PFSK-1 (cell line): ENCODE data around the gene HACD2.

Source experiments
- FOXP2 ChIP-seq: optimal IDR thresholded peaks from 2 replicates; pipeline ENCODE3; 2011; ENCODE audit warnings: borderline replicate concordance, control low read depth, inconsistent platforms; ENCODE audit not compliant: insufficient read depth; ENCODE audit errors: extremely low read length, extremely low read depth
- POLR2AphosphoS5 ChIP-seq: IDR thresholded peaks from 2 replicates; pipeline ENCODE4 v1.6.1; 2012; ENCODE audit warnings: low read depth, mild to moderate bottlenecking, control low read depth, low read length, moderate library complexity
- SIN3A ChIP-seq: IDR thresholded peaks from 2 replicates; pipeline ENCODE4 v1.6.1; 2012; ENCODE audit warnings: mild to moderate bottlenecking, low read length, moderate library complexity, borderline replicate concordance; ENCODE audit not compliant: insufficient read depth
- TAF1 ChIP-seq: IDR thresholded peaks from 2 replicates; pipeline ENCODE4 v1.6.1; 2012; ENCODE audit warnings: low read length, control low read depth, borderline replicate concordance; ENCODE audit not compliant: insufficient read depth
- TF ChIP-seq, protein P1 (sequence below), 2 experiments: IDR thresholded peaks; 2 replicates each; pipeline versions ENCODE4 v1.6.1 to v1.8.0; 2011 to 2012; ENCODE audit warnings: low read depth in 2 of 2, low read length in 2 of 2, control low read depth in 1 of 2, inconsistent platforms in 1 of 2, mild to moderate bottlenecking in 1 of 2, moderate library complexity in 1 of 2; ENCODE audit not compliant: insufficient read depth in 1 of 2

Gene HACD2

DNA sequence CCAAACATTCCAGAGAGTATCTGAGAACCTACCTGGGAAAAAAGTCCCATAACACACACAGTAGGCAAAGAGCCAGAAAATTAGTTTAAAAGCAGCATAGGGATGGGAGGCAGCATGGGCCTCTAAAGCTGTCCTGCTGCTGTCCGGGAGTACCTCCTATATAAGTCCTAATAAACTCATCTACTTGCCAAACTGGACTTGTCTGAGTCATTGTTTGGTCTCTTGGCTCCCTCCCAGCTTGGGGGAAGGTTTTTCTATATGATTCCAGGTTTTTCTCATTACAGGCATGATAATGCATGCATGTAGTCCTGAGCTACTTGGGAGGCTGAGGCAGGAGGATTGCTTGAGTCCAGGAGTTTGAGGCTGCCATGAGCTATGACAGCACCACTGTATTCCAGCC is 17.5 kb upstream of the HACD2 start:
- no peak for TF ChIP-seq TAF1

DNA sequence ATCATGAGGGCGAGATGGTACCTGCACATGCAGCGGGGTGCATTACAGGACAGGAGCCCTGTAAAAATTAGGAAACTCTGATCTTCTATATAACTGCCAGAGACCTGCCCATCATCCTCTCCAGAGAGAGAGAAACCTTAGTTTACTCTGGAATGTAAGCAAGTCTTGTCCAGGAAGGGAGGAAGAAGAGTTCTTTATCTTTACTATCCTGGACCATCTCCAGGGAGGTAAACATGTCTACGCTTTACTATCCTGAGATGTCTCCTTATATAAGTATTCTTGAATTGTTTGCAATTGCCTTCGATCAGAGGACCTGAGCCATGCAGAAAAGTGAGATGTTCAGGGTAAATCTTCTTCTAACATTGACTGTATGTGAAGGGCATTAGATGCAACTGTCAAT is 12.7 kb upstream of the HACD2 start:
- no peak for TF ChIP-seq SIN3A
- TF ChIP-seq POLR2AphosphoS5: no peak
- TF ChIP-seq FOXP2: no peak
- TF ChIP-seq TAF1: no peak
- TF ChIP-seq, protein P1, sequence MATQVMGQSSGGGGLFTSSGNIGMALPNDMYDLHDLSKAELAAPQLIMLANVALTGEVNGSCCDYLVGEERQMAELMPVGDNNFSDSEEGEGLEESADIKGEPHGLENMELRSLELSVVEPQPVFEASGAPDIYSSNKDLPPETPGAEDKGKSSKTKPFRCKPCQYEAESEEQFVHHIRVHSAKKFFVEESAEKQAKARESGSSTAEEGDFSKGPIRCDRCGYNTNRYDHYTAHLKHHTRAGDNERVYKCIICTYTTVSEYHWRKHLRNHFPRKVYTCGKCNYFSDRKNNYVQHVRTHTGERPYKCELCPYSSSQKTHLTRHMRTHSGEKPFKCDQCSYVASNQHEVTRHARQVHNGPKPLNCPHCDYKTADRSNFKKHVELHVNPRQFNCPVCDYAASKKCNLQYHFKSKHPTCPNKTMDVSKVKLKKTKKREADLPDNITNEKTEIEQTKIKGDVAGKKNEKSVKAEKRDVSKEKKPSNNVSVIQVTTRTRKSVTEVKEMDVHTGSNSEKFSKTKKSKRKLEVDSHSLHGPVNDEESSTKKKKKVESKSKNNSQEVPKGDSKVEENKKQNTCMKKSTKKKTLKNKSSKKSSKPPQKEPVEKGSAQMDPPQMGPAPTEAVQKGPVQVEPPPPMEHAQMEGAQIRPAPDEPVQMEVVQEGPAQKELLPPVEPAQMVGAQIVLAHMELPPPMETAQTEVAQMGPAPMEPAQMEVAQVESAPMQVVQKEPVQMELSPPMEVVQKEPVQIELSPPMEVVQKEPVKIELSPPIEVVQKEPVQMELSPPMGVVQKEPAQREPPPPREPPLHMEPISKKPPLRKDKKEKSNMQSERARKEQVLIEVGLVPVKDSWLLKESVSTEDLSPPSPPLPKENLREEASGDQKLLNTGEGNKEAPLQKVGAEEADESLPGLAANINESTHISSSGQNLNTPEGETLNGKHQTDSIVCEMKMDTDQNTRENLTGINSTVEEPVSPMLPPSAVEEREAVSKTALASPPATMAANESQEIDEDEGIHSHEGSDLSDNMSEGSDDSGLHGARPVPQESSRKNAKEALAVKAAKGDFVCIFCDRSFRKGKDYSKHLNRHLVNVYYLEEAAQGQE (IDR thresholded peaks at IDR 0.05; ENCODE audit: insufficient read depth in 1 of 2, low read depth in 2 of 2, low read length in 2 of 2): no peak

DNA sequence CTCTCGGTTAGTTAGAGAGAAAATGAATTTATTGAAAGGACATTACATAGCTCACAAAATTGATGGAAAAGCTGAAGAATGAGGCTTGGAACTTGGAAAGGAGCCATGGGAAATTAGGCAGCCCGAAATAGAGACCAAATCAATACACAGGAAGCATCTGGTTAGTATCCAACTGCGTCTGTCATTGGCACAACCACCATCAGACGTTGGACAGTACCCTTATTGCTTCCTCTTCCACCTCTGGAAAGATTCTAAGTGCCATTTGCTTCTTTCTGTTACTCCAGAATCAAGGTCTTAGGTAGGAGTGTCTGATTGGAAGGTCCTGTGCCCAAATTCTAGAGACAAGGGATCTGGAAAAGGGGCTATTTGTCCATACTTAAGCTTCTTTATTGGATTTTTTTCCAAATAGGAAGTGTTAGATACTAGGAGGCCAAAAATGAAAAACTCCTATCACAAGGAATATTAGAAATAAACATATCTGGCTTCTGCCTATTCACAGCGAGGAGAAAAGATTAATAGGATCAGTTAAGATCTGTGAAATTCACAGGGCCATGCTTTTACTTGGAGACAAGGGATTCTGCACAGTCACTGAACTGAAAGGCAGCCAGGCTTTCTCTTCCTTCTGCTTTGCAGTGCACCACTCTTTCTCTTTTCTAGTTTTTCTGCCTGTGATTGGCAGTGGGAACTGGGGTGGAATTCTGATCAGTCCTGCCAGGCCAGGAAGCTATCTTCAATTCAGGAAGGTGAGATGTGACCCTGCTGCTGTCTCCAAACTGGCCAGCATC is 10.7 kb upstream of the HACD2 start:
- TF ChIP-seq TAF1 (no peak), FOXP2 (no peak)
- TF ChIP-seq, protein P1 (IDR thresholded peaks at IDR 0.05; ENCODE audit: insufficient read depth in 1 of 2, low read depth in 2 of 2, low read length in 2 of 2): peak in 1 of 2 experiments; percentile 52; a peak in 1 of 4 replicates

DNA sequence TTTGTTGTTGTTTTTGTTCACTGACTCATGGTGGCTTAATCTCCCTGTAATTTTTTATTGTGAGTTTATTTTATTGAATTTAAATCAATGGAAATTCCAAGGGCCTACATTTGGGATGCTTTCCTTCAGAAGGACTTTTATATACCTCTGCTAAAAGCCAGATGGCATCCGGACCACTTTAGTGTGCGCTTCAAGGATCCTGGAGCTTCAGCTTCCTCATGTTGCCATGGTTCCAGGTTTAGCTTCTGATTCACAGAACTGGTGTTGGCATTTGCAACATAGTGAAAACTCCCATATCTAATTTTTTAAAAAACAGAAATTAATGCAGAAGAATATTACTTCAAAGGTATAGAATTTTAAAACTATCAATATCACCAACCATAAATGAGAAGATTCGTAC is 8.5 kb upstream of the HACD2 start:
- TF ChIP-seq TAF1: no peak
- no peak for TF ChIP-seq FOXP2

DNA sequence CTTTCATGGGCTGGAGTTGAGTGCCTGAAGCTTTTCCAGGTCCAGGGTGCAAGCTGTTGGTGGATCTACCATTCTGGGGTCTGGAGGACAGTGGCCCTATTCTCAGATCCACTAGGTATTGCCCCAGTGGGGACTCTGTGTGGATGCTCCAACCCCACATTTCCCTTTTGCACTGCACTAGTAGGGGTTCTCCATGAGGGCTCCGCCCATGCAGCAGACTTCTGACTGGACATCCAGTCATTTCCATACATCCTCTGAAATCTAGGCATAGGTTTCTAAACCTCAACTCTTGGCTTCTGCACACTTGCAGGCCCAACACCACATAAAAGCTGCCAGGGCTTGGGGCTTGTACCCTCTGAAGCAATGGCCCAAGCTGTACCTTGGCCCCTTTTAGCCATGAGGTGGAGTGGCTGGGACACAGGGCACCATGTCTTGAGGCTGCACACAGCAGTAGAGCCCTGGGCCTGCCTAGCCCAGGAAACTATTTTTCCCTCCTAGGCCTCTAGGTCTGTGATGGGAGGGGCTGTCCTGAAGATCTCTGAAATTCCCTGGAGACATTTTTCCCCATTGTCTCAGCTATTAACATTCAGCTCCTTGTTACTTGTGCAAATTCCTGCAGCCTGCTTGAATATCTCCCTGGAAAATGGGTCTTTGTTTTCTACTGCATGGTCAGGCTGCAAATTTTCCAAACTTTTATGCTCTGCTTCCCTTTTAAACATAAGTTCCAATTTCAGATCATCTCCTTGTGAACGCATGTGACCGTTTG is 6.0 kb upstream of the HACD2 start:
- TF ChIP-seq POLR2AphosphoS5 (no peak), SIN3A (no peak), FOXP2 (no peak), TAF1 (no peak)
- TF ChIP-seq, protein P1 (IDR thresholded peaks at IDR 0.05; ENCODE audit: insufficient read depth in 1 of 2, low read depth in 2 of 2, low read length in 2 of 2): no peak

DNA sequence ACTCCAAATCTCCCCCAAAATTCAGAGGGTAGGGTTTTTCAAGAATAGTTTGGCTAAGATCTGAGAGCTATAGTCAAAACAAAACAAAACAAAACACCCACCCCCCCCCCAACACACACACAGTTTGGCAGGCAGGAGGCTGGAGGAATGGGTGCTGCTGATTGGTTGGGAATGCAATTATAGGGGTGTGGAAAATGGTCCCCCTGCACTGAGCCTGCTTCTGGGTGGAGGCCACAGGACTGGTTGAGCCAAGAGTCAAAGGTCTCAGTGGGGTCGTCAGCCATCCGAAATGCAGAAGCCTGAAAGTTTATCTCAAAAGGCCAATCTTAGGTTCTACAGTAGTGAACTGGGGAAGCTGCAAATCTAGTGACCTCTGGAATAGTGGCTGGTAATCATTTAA is 2.5 kb upstream of the HACD2 start:
- no peak for TF ChIP-seq TAF1
- no peak for TF ChIP-seq FOXP2
- no peak for TF ChIP-seq POLR2AphosphoS5
- TF ChIP-seq SIN3A: no peak
- TF ChIP-seq, protein P1 (IDR thresholded peaks at IDR 0.05; ENCODE audit: insufficient read depth in 1 of 2, low read depth in 2 of 2, low read length in 2 of 2): no peak
